Measurements from ENCODE around the gene RSBN1L.

The RSBN1L gene

GRCh38 chr7:77798394-77799077 lies 102.3 kb downstream of the RSBN1L start, which contains the start of the genes PHTF2 and TMEM60:
Gene PHTF2, plus strand, starts transcription at chr7:77798773.
Gene TMEM60, minus strand, starts transcription at chr7:77798434. Its CDS starts 4,061 bp downstream, at chr7:77794373.
- H3K27ac ChIP-seq (ENCODE audit: low read depth, low read length): peak within 1 kb of the TSS; percentile 85
- no peaks in the 10 kb centered on the region for H3K27me3 ChIP-seq (ENCODE audit: control insufficient read depth in 1 of 2, insufficient read depth in 2 of 2, low read length in 2 of 2)
- H3K4me3 ChIP-seq (ENCODE audit: low read depth in 1 of 2, low read length in 2 of 2): peak within 1 kb of the TSS; percentile 94 to 98
- peak within 1 kb of the TSS; percentile 82 for H3K9ac ChIP-seq (ENCODE audit: low read length)
- H3K9me3 ChIP-seq (ENCODE audit: low read length): no peaks in the 10 kb centered on the region
- peaks cover 5% of the 10 kb centered on the region for H3K36me3 ChIP-seq (ENCODE audit: insufficient read depth, low read length)
- peaks cover 26% of the 10 kb centered on the region for H3K4me1 ChIP-seq (ENCODE audit: insufficient read depth, low read length)

GRCh38 chr7:77799078-77799964 lies 103.1 kb downstream of the RSBN1L start:
- H3K4me3 ChIP-seq (ENCODE audit: low read depth in 1 of 2, low read length in 2 of 2): peak overlapping the region; percentile 94 to 98
- peaks cover 26% of the 10 kb centered on the region for H3K4me1 ChIP-seq (ENCODE audit: insufficient read depth, low read length)
- no peaks in the 10 kb centered on the region for H3K27me3 ChIP-seq (ENCODE audit: control insufficient read depth in 1 of 2, insufficient read depth in 2 of 2, low read length in 2 of 2)
- peak overlapping the region; percentile 85 for H3K27ac ChIP-seq (ENCODE audit: low read depth, low read length)
- no peaks in the 10 kb centered on the region for H3K9me3 ChIP-seq (ENCODE audit: low read length)
- no peaks in the 10 kb centered on the region for H3K36me3 ChIP-seq (ENCODE audit: insufficient read depth, low read length)
- H3K9ac ChIP-seq (ENCODE audit: low read length): peak overlapping the region; percentile 63

DNA sequence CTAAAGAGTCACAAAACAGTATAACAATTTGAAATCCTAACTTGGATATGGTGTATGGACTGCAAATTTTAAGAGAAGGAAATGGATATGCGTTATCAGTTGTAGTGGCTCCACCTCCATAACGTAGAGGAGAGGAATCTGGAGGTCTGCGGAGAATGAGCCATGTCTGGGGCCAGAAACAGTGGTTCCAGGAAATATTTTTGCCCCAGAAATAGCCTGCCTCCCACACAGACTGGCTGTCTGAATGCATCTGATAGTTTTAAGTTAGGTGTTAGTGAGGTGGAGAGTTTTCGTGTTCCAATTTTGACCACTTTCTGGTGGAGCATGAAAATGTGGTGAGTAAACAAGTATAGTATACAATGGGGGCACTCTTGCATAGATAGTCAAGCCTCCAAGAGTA lies 103.9 kb downstream of the RSBN1L start:
- H3K27ac ChIP-seq (ENCODE audit: low read depth, low read length): no peak overlapping the region
- H3K4me3 ChIP-seq (ENCODE audit: low read depth in 1 of 2, low read length in 2 of 2): peak overlapping the region in 1 of 2 donors; percentile 94
- no peaks in the 10 kb centered on the region for H3K27me3 ChIP-seq (ENCODE audit: control insufficient read depth in 1 of 2, insufficient read depth in 2 of 2, low read length in 2 of 2)
- no peaks in the 10 kb centered on the region for H3K9me3 ChIP-seq (ENCODE audit: low read length)
- H3K36me3 ChIP-seq (ENCODE audit: insufficient read depth, low read length): no peaks in the 10 kb centered on the region
- peaks cover 26% of the 10 kb centered on the region for H3K4me1 ChIP-seq (ENCODE audit: insufficient read depth, low read length)
- no peak overlapping the region for H3K9ac ChIP-seq (ENCODE audit: low read length)

DNA sequence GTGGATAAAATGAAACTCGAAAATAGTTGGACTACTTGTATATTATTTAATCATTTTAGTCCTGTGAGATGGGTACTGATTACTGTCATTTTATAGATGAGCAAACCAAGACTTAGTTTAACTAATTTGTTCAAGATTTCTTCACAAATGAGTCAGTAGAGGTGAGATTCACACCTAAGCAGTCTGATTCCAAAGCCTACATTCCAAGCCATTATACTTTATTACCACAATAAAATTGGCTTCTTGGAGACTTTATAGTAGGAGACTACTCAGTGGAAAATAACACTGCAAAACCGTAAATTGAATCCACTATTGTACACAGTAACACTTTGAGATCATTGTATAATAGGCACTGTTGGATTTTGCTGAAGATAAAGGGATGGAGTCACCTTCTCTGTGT lies 104.5 kb downstream of the RSBN1L start:
- peaks cover 26% of the 10 kb centered on the region for H3K4me1 ChIP-seq (ENCODE audit: insufficient read depth, low read length)
- H3K9me3 ChIP-seq (ENCODE audit: low read length): no peaks in the 10 kb centered on the region
- H3K4me3 ChIP-seq (ENCODE audit: low read depth in 1 of 2, low read length in 2 of 2): no peak overlapping the region
- no peak overlapping the region for H3K9ac ChIP-seq (ENCODE audit: low read length)
- H3K27me3 ChIP-seq (ENCODE audit: control insufficient read depth in 1 of 2, insufficient read depth in 2 of 2, low read length in 2 of 2): no peaks in the 10 kb centered on the region
- no peaks in the 10 kb centered on the region for H3K36me3 ChIP-seq (ENCODE audit: insufficient read depth, low read length)
- H3K27ac ChIP-seq (ENCODE audit: low read depth, low read length): no peak overlapping the region

DNA sequence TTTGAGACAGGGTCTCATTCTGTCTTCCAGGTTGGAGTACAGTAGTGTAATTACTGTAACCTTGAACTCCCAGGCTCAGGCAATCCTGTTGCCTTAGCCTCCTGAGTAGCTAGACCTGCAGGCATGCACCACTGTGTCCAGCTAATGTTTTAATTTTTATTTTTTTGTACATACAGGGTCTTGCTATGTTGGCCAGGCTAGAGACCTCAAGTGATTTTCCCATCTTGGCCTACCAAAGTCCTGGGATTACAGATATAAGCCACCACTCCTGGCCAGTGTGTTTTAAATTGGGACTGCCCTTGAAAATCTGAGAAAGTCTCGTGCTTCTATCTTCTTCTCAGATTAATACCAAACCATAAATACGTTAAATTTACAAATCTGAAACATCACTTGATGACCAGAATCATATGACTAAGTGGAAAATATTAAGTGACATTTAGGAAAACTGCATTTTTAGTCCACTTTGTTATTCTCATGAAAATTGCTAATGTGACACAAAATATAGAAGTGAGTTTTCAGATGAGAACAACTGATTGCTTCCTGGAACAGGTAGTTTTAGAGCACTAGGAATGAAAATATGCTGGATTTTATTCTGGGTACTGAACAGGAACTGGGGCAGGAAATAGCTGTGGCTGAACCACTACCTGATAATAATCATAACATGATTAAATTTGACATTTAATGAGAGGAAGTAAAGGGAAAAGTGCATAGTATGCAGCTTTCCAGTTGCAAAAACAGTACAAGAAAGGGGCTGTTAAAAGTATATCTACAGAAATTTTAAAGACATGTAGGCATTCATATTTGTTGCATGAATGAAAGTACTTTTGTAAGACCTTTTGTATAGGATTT lies 106.5 kb downstream of the RSBN1L start:
- Histone ChIP-seq H3K9ac (ENCODE audit: low read length) (no peak overlapping the region), H3K36me3 (ENCODE audit: insufficient read depth, low read length) (no peaks in the 10 kb centered on the region), H3K4me1 (ENCODE audit: insufficient read depth, low read length) (peaks cover 12% of the 10 kb centered on the region), H3K27me3 (ENCODE audit: control insufficient read depth in 1 of 2, insufficient read depth in 2 of 2, low read length in 2 of 2) (no peaks in the 10 kb centered on the region), H3K27ac (ENCODE audit: low read depth, low read length) (no peak overlapping the region), H3K9me3 (ENCODE audit: low read length) (no peaks in the 10 kb centered on the region), H3K4me3 (ENCODE audit: low read depth in 1 of 2, low read length in 2 of 2) (no peak overlapping the region)

DNA sequence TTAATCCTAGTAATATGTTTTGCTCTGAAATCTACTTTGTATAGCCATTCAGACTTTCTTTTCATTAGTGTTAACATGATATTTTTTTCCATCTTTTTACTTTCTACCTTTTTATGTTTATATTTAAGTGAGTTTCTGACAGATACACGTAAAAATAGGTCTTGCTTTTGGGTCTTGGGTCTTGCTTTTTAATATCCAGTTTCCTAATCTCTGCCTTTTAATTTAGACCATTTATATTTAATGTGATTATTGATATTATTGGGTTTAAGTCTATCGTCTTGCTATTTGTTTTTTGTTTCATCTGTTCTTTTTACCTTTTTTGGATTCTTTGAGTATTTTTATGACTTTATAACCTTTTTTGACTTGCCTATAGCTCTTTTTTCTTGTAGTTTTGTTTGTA lies 110.2 kb downstream of the RSBN1L start:
- Histone ChIP-seq H3K4me3 (ENCODE audit: low read depth in 1 of 2, low read length in 2 of 2) (no peak overlapping the region), H3K9me3 (ENCODE audit: low read length) (no peaks in the 10 kb centered on the region), H3K36me3 (ENCODE audit: insufficient read depth, low read length) (no peaks in the 10 kb centered on the region), H3K9ac (ENCODE audit: low read length) (no peak overlapping the region), H3K27me3 (ENCODE audit: control insufficient read depth in 1 of 2, insufficient read depth in 2 of 2, low read length in 2 of 2) (no peaks in the 10 kb centered on the region), H3K27ac (ENCODE audit: low read depth, low read length) (no peak overlapping the region), H3K4me1 (ENCODE audit: insufficient read depth, low read length) (no peaks in the 10 kb centered on the region)

GRCh38 chr7:77808517-77808916 lies 112.3 kb downstream of the RSBN1L start:
- Histone ChIP-seq H3K9me3 (ENCODE audit: low read length) (no peaks in the 10 kb centered on the region), H3K4me3 (ENCODE audit: low read depth in 1 of 2, low read length in 2 of 2) (no peak overlapping the region), H3K9ac (ENCODE audit: low read length) (no peak overlapping the region), H3K27ac (ENCODE audit: low read depth, low read length) (no peak overlapping the region), H3K27me3 (ENCODE audit: control insufficient read depth in 1 of 2, insufficient read depth in 2 of 2, low read length in 2 of 2) (no peaks in the 10 kb centered on the region), H3K4me1 (ENCODE audit: insufficient read depth, low read length) (no peaks in the 10 kb centered on the region), H3K36me3 (ENCODE audit: insufficient read depth, low read length) (no peaks in the 10 kb centered on the region)

- Histone ChIP-seq H3K36me3 (ENCODE audit: insufficient read depth, low read length) (no peaks in the 10 kb centered on the region), H3K4me3 (ENCODE audit: low read depth in 1 of 2, low read length in 2 of 2) (no peak overlapping the region), H3K4me1 (ENCODE audit: insufficient read depth, low read length) (no peaks in the 10 kb centered on the region), H3K9me3 (ENCODE audit: low read length) (no peaks in the 10 kb centered on the region), H3K9ac (ENCODE audit: low read length) (no peak overlapping the region), H3K27me3 (ENCODE audit: control insufficient read depth in 1 of 2, insufficient read depth in 2 of 2, low read length in 2 of 2) (no peaks in the 10 kb centered on the region), H3K27ac (ENCODE audit: low read depth, low read length) (no peak overlapping the region)
Measured at GRCh38 chr7:77811516-77812289, 115.4 kb downstream of the RSBN1L start.

- no peaks in the 10 kb centered on the region for H3K36me3 ChIP-seq (ENCODE audit: insufficient read depth, low read length)
- H3K9me3 ChIP-seq (ENCODE audit: low read length): no peaks in the 10 kb centered on the region
- no peak overlapping the region for H3K9ac ChIP-seq (ENCODE audit: low read length)
- H3K4me3 ChIP-seq (ENCODE audit: low read depth in 1 of 2, low read length in 2 of 2): no peak overlapping the region
- no peaks in the 10 kb centered on the region for H3K4me1 ChIP-seq (ENCODE audit: insufficient read depth, low read length)
- H3K27ac ChIP-seq (ENCODE audit: low read depth, low read length): no peak overlapping the region
- no peaks in the 10 kb centered on the region for H3K27me3 ChIP-seq (ENCODE audit: control insufficient read depth in 1 of 2, insufficient read depth in 2 of 2, low read length in 2 of 2)
Measured at GRCh38 chr7:77812290-77812685, 116.0 kb downstream of the RSBN1L start.

GRCh38 chr7:77813180-77813579 lies 116.9 kb downstream of the RSBN1L start:
- Histone ChIP-seq H3K9me3 (ENCODE audit: low read length) (no peaks in the 10 kb centered on the region), H3K36me3 (ENCODE audit: insufficient read depth, low read length) (no peaks in the 10 kb centered on the region), H3K27me3 (ENCODE audit: control insufficient read depth in 1 of 2, insufficient read depth in 2 of 2, low read length in 2 of 2) (no peaks in the 10 kb centered on the region), H3K4me1 (ENCODE audit: insufficient read depth, low read length) (no peaks in the 10 kb centered on the region), H3K4me3 (ENCODE audit: low read depth in 1 of 2, low read length in 2 of 2) (no peak overlapping the region), H3K27ac (ENCODE audit: low read depth, low read length) (no peak overlapping the region), H3K9ac (ENCODE audit: low read length) (no peak overlapping the region)

All from muscle layer of colon (tissue), 2 donors.